Measurements from ENCODE around the gene EYA3.

The EYA3 gene

GRCh38 chr1:27937524-27937836 lies 150.9 kb downstream of the EYA3 start (continued):
- TF ChIP-seq CSRNP3 (CRISPR knock-in tag; IDR thresholded peaks at IDR 0.05) (no peak), ARNTL (CRISPR knock-in tag; IDR thresholded peaks at IDR 0.05; ENCODE audit: borderline replicate concordance, low read depth) (no peak), ISL1 (CRISPR knock-in tag; IDR thresholded peaks at IDR 0.05) (no peak), RARB (CRISPR knock-in tag; IDR thresholded peaks at IDR 0.05) (no peak), CSDC2 (CRISPR knock-in tag; IDR thresholded peaks at IDR 0.05) (no peak)

- no peak for ATAC-seq
Measured at GRCh38 chr1:27936370-27936769, 152.0 kb downstream of the EYA3 start.

More at GRCh38 chr1:27936370-27936769, 152.0 kb downstream of the EYA3 start:
- no peak for TF ChIP-seq GLIS3 (CRISPR knock-in tag; IDR thresholded peaks at IDR 0.05)
- TF ChIP-seq OSR1 (CRISPR knock-in tag; IDR thresholded peaks at IDR 0.05) = no peak
- no peak for TF ChIP-seq ZNF8 (CRISPR knock-in tag; IDR thresholded peaks at IDR 0.05)
- TF ChIP-seq TOX (CRISPR knock-in tag; IDR thresholded peaks at IDR 0.05; ENCODE audit: borderline replicate concordance) = no peak
- TF ChIP-seq PPARA (CRISPR knock-in tag; IDR thresholded peaks at IDR 0.05; ENCODE audit: borderline replicate concordance) = no peak
- no peak for TF ChIP-seq ESRRG (CRISPR knock-in tag; IDR thresholded peaks at IDR 0.05)
- no peak for TF ChIP-seq PATZ1 (CRISPR knock-in tag; IDR thresholded peaks at IDR 0.05; ENCODE audit: borderline replicate concordance)
- TF ChIP-seq ARNTL (CRISPR knock-in tag; IDR thresholded peaks at IDR 0.05; ENCODE audit: borderline replicate concordance, low read depth) = no peak
- no peak for TF ChIP-seq ZC3H10 (CRISPR knock-in tag; IDR thresholded peaks at IDR 0.05)
- TF ChIP-seq POU6F1 (CRISPR knock-in tag; IDR thresholded peaks at IDR 0.05; ENCODE audit: borderline replicate concordance, low read depth) = no peak
- no peak for TF ChIP-seq ZNF70 (CRISPR knock-in tag; IDR thresholded peaks at IDR 0.05)
- TF ChIP-seq CSDC2 (CRISPR knock-in tag; IDR thresholded peaks at IDR 0.05) = no peak
- no peak for TF ChIP-seq ZFP30 (CRISPR knock-in tag; IDR thresholded peaks at IDR 0.05)
- no peak for TF ChIP-seq TSHZ2 (CRISPR knock-in tag; IDR thresholded peaks at IDR 0.05)
- no peak for TF ChIP-seq CSRNP3 (CRISPR knock-in tag; IDR thresholded peaks at IDR 0.05)
- no peak for TF ChIP-seq ISL1 (CRISPR knock-in tag; IDR thresholded peaks at IDR 0.05)
- no peak for TF ChIP-seq ZFP3 (CRISPR knock-in tag; IDR thresholded peaks at IDR 0.05)
- TF ChIP-seq BACH2 (CRISPR knock-in tag; IDR thresholded peaks at IDR 0.05; ENCODE audit: borderline replicate concordance) = no peak
- TF ChIP-seq TCF4 (CRISPR knock-in tag; IDR thresholded peaks at IDR 0.05; ENCODE audit: borderline replicate concordance) = no peak
- no peak for TF ChIP-seq ZNF565 (CRISPR knock-in tag; conservative IDR thresholded peaks at IDR 0.05; ENCODE audit: low read depth)

All from SK-N-SH treated with all-trans-retinoic acid at 6 μM for 48 hours (cell line).